GM18907 (cell line): Measurements from ENCODE around the gene CNDP2.
"Not testable (repeated sequence)": the region's sequence is repeated elsewhere in the genome, so short reads cannot be mapped to it uniquely, and the experiment has no call there.

Experiments used
- ATAC-seq: cut with Tn5 transposase; IDR thresholded peaks from one replicate; pipeline ENCODE4 v1.9.1; 2021; ENCODE audit warnings: mild to moderate bottlenecking, moderate library complexity; ENCODE audit not compliant: unreplicated experiment

Gene CNDP2

GRCh38 chr18:74499633-74500032 lies 3.5 kb downstream of the CNDP2 start:
- ATAC-seq = peak; percentile 45

- ATAC-seq = no peak
Measured at GRCh38 chr18:74500372-74500771, 4.2 kb downstream of the CNDP2 start.

GRCh38 chr18:74500774-74501173 lies 4.6 kb downstream of the CNDP2 start:
- not testable (repeated sequence) for ATAC-seq

- ATAC-seq = no peak
Measured at GRCh38 chr18:74501386-74501785, 5.2 kb downstream of the CNDP2 start.

- ATAC-seq = no peak
Measured at GRCh38 chr18:74503137-74503536, 7.0 kb downstream of the CNDP2 start.

- no peak for ATAC-seq
Measured at GRCh38 chr18:74505776-74506175, 9.6 kb downstream of the CNDP2 start.

GRCh38 chr18:74506448-74507084 lies 10.4 kb downstream of the CNDP2 start:
- ATAC-seq = no peak

GRCh38 chr18:74507097-74507881 lies 11.1 kb downstream of the CNDP2 start:
- ATAC-seq = no peak

GRCh38 chr18:74507927-74508326 lies 11.8 kb downstream of the CNDP2 start:
- no peak for ATAC-seq

- ATAC-seq = no peak
Measured at GRCh38 chr18:74508366-74508765, 12.2 kb downstream of the CNDP2 start.

GRCh38 chr18:74508821-74509225 lies 12.7 kb downstream of the CNDP2 start:
- no peak for ATAC-seq

- ATAC-seq = no peak
Measured at GRCh38 chr18:74509856-74510769, 13.9 kb downstream of the CNDP2 start.

- ATAC-seq = no peak
Measured at GRCh38 chr18:74510770-74511095, 14.6 kb downstream of the CNDP2 start.

- ATAC-seq = no peak
Measured at GRCh38 chr18:74511823-74512222, 15.7 kb downstream of the CNDP2 start.

- no peak for ATAC-seq
Measured at GRCh38 chr18:74512321-74513053, 16.3 kb downstream of the CNDP2 start.

- no peak for ATAC-seq
Measured at GRCh38 chr18:74513149-74513882, 17.2 kb downstream of the CNDP2 start.

- no peak for ATAC-seq
Measured at GRCh38 chr18:74513883-74514205, 17.7 kb downstream of the CNDP2 start.

GRCh38 chr18:74514860-74515495 lies 18.8 kb downstream of the CNDP2 start:
- no peak for ATAC-seq

GRCh38 chr18:74515620-74516231 lies 19.6 kb downstream of the CNDP2 start:
- ATAC-seq = no peak
